Left ventricle myocardium inferior (tissue), 1 donor: ENCODE measurements around the gene GRIN3B. TPM values are rescaled to one million over a fixed set of nuclear protein-coding genes. Genes with fewer than 3 reads are reported as not detected.

ENCODE experiments used
- DNase-seq: peaks from one replicate; pipeline ENCODE4 v3.0.0-alpha.2; 2020
- H3K27ac ChIP-seq: fragments of 200-600 bp; replicated peaks from 2 replicates; pipeline ENCODE4 v1.8.0; 2021
- H3K27me3 ChIP-seq: fragments of 200-600 bp; 2 replicates; pipeline ENCODE4 v1.8.0; 2021; ENCODE audit warnings: low read depth
- H3K36me3 ChIP-seq: fragments of 200-600 bp; 2 replicates; pipeline ENCODE4 v1.8.0; 2021
- H3K4me1 ChIP-seq: fragments of 200-600 bp; 2 replicates; pipeline ENCODE4 v1.8.0; 2021
- H3K4me3 ChIP-seq: fragments of 200-600 bp; 2 replicates; pipeline ENCODE4 v1.8.0; 2021; ENCODE audit warnings: mild to moderate bottlenecking, moderate library complexity
- H3K9me3 ChIP-seq: fragments of 200-600 bp; replicated peaks from 2 replicates; pipeline ENCODE4 v1.8.0; 2021
- intact Hi-C: fragments of 100-400 bp; cut with micrococcal nuclease; formaldehyde crosslinking; loops from one replicate; pipeline ENCODE4 v1.11.0; 2022
- total RNA-seq: library from RNA; stranded (reverse); fragmentation: NEBNext Ultra II Directional; extraction: Animal tissue kit (Norgen Biotek cat#: 25700); gene quantifications from one replicate; pipeline ENCODE4 v1.2.1, GENCODE V29; 2021
- TF ChIP-seq, protein P1 (sequence below): fragments of 200-600 bp; IDR thresholded peaks from 2 replicates; pipeline ENCODE4 v1.8.0; 2021; ENCODE audit warnings: antibody characterized with exemption, mild to moderate bottlenecking, borderline replicate concordance
- donor health status: DM: no; HTN: yes; CAD: no; lungs with severe emphysema.

Gene GRIN3B
- total RNA-seq, 1 donor from 2014 or later, result not detected

- Histone ChIP-seq H3K4me1 (peaks cover 21% of the 10 kb centered on the region), H3K9me3 (no peaks in the 10 kb centered on the region), H3K27me3 (peaks cover 37% of the 10 kb centered on the region), H3K36me3 (peaks cover 12% of the 10 kb centered on the region), H3K4me3 (no peak overlapping the region), H3K27ac (no peak overlapping the region)
- TF ChIP-seq, protein P1, sequence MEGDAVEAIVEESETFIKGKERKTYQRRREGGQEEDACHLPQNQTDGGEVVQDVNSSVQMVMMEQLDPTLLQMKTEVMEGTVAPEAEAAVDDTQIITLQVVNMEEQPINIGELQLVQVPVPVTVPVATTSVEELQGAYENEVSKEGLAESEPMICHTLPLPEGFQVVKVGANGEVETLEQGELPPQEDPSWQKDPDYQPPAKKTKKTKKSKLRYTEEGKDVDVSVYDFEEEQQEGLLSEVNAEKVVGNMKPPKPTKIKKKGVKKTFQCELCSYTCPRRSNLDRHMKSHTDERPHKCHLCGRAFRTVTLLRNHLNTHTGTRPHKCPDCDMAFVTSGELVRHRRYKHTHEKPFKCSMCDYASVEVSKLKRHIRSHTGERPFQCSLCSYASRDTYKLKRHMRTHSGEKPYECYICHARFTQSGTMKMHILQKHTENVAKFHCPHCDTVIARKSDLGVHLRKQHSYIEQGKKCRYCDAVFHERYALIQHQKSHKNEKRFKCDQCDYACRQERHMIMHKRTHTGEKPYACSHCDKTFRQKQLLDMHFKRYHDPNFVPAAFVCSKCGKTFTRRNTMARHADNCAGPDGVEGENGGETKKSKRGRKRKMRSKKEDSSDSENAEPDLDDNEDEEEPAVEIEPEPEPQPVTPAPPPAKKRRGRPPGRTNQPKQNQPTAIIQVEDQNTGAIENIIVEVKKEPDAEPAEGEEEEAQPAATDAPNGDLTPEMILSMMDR, result no peak
- no peak for DNase-seq
- intact Hi-C loops, result no loop called here
Measured at GRCh38 chr19:1004803-1005664, 4.8 kb downstream of the GRIN3B start.

DNA sequence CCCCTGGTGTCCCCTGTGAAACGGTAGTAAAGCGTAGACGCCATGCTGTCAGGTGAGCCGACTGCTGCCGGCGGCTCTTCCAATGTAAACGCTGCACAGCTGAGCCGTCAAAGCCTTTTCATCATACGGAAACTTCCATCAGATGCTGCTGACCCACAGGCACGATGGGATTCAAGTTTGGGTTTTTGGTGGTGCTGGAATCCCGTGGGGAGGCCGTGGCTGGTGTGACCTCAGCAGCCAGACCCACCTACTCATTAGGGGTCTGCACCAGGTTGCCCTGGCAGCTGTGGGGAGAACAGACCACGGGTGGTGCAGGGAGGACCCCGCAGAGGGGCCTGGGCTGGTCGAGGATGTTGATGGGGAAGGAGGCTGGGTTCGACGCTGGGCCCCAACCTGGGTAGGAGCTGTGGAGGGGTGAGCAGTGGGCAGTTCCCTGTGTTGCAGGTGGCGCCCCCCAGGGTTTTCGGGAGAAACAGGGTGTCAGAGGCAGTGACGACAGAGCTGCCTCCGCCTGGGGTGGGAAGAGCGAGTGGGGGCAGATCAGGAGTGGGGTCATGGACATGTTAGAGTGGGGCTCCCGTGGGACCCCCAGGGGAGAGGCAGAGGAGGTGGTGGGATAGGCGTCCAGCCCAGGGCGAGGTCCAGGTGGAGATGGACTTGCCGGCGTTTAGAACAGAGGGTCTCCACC is 6.6 kb downstream of the GRIN3B start:
- intact Hi-C loops, result no loop called here
- Histone ChIP-seq H3K36me3 (peaks cover 30% of the 10 kb centered on the region), H3K27ac (no peak overlapping the region), H3K4me3 (no peak overlapping the region), H3K9me3 (no peaks in the 10 kb centered on the region), H3K4me1 (peaks cover 9% of the 10 kb centered on the region), H3K27me3 (peaks cover 18% of the 10 kb centered on the region)
- TF ChIP-seq, protein P1, result no peak
- no peak for DNase-seq

- no peaks in the 10 kb centered on the region for H3K9me3 ChIP-seq
- H3K4me3 ChIP-seq, result no peak overlapping the region
- H3K27me3 ChIP-seq, result peaks cover 11% of the 10 kb centered on the region
- DNase-seq, result no peak
- TF ChIP-seq, protein P1, result no peak
- peaks cover 8% of the 10 kb centered on the region for H3K4me1 ChIP-seq
- H3K36me3 ChIP-seq, result peaks cover 38% of the 10 kb centered on the region
- intact Hi-C loops, result no loop called here
- H3K27ac ChIP-seq, result no peak overlapping the region
Measured at GRCh38 chr19:1007399-1008251, 7.4 kb downstream of the GRIN3B start.

GRCh38 chr19:1008268-1009040 is 8.2 kb downstream of the GRIN3B start:
- no peak for DNase-seq
- Histone ChIP-seq H3K36me3 (peaks cover 46% of the 10 kb centered on the region), H3K27ac (no peak overlapping the region), H3K4me1 (peaks cover 8% of the 10 kb centered on the region), H3K4me3 (no peak overlapping the region), H3K9me3 (no peaks in the 10 kb centered on the region), H3K27me3 (peaks cover 2% of the 10 kb centered on the region)
- intact Hi-C loops, result no loop called here
- TF ChIP-seq, protein P1, result no peak
